GM23248 (cell line): ENCODE measurements around the gene TRRAP. TPM values are rescaled to one million over a fixed set of nuclear protein-coding genes. Genes with fewer than 3 reads are reported as not detected.

Source experiments
- DNase-seq: peaks from one replicate; pipeline ENCODE4 v3.0.0-alpha.2; 2015
- H2AFZ ChIP-seq: fragments of 200-600 bp; sonication (generic); 2 replicates; pipeline ENCODE4 v1.6.1; 2016; ENCODE audit warnings: antibody characterized with exemption
- H3F3A ChIP-seq: fragments of 200-600 bp; sonication (generic); 2 replicates; pipeline ENCODE4 v1.6.1; 2016; ENCODE audit warnings: mild to moderate bottlenecking, antibody characterized with exemption, mixed run types; ENCODE audit not compliant: insufficient read depth
- H3K27ac ChIP-seq: fragments of 200-600 bp; sonication (generic); 2 replicates; pipeline ENCODE4 v1.5.1; 2016; ENCODE audit warnings: mild to moderate bottlenecking
- H3K27me3 ChIP-seq: fragments of 200-600 bp; sonication (generic); replicated peaks from 2 replicates; pipeline ENCODE4 v1.6.1; 2016; ENCODE audit warnings: mild to moderate bottlenecking; ENCODE audit not compliant: insufficient read depth
- H3K36me3 ChIP-seq: fragments of 200-600 bp; sonication (generic); 2 replicates; pipeline ENCODE4 v1.6.1; 2016; ENCODE audit warnings: low read depth, mild to moderate bottlenecking
- H3K4me1 ChIP-seq: fragments of 200-600 bp; sonication (generic); 2 replicates; pipeline ENCODE4 v1.6.1; 2016; ENCODE audit warnings: mild to moderate bottlenecking; ENCODE audit not compliant: insufficient read depth
- H3K4me2 ChIP-seq: fragments of 200-600 bp; sonication (generic); one replicate; pipeline ENCODE4 v1.6.1; 2016; ENCODE audit warnings: mild to moderate bottlenecking; ENCODE audit not compliant: unreplicated experiment
- H3K4me3 ChIP-seq: fragments of 200-600 bp; sonication (generic); 2 replicates; pipeline ENCODE4 v1.5.1; 2016; ENCODE audit warnings: mild to moderate bottlenecking
- H3K79me2 ChIP-seq: fragments of 200-600 bp; sonication (generic); 2 replicates; pipeline ENCODE4 v1.6.1; 2016; ENCODE audit warnings: mild to moderate bottlenecking; ENCODE audit not compliant: insufficient read depth
- H3K9ac ChIP-seq: fragments of 200-600 bp; sonication (generic); 2 replicates; pipeline ENCODE4 v1.6.1; 2016; ENCODE audit warnings: mild to moderate bottlenecking
- H3K9me2 ChIP-seq: fragments of 200-600 bp; sonication (generic); 2 replicates; pipeline ENCODE4 v1.6.1; 2016; ENCODE audit warnings: mixed run types, mild to moderate bottlenecking, moderate library complexity; ENCODE audit not compliant: insufficient read depth
- H3K9me3 ChIP-seq: fragments of 200-600 bp; sonication (generic); one replicate; pipeline ENCODE4 v1.6.1; 2017; ENCODE audit warnings: low read depth
- H4K20me1 ChIP-seq: fragments of 200-600 bp; sonication (generic); 2 replicates; pipeline ENCODE4 v1.6.0; 2016; ENCODE audit not compliant: insufficient read depth
- EZH2 ChIP-seq: fragments of 200-600 bp; sonication (generic); IDR thresholded peaks from 2 replicates; pipeline ENCODE4 v1.6.1; 2018; ENCODE audit warnings: antibody characterized with exemption, mild to moderate bottlenecking; ENCODE audit not compliant: insufficient read depth, poor library complexity, severe bottlenecking
- EZH2phosphoT487 ChIP-seq: fragments of 200-600 bp; sonication (generic); IDR thresholded peaks from 2 replicates; pipeline ENCODE4 v1.6.1; 2018; ENCODE audit warnings: antibody characterized with exemption, moderate library complexity, mild to moderate bottlenecking, low read depth; ENCODE audit not compliant: insufficient read depth
- WGBS, 2 experiments: methylation state at CpG; one replicate each; pipeline ENCODE4 v1.1.6; 2015 to 2017; ENCODE audit warnings: low lambda C conversion rate in 2 of 2, low coverage in 1 of 2; ENCODE audit errors: missing lambda C conversion rate in 2 of 2; 5-methylcytosine and 5-hydroxymethylcytosine counted together
- in situ Hi-C: fragments of 300-500 bp; cut with MboI; formaldehyde crosslinking; loops from 2 replicates; pipeline ENCODE4 v1.15.0; 2020
- polyA plus RNA-seq: library from polyadenylated mRNA; unstranded; fragments of >200 nt; fragmentation: Nextera tagmentation; extraction: Ambion mirVana; gene quantifications from 2 replicates; pipeline ENCODE4 v1.2.1, GENCODE V29; 2016
- total RNA-seq: library from RNA; depleted of rRNA; stranded (reverse); fragments of >200 nt; shearing (Covaris generic); gene quantifications from 2 replicates; pipeline ENCODE4 v1.2.3, GENCODE V29; 2014

The TRRAP gene
- total and polyA plus RNA-seq, 2 experiments from 2014 or later: 4.8 to 11.3 TPM

DNA sequence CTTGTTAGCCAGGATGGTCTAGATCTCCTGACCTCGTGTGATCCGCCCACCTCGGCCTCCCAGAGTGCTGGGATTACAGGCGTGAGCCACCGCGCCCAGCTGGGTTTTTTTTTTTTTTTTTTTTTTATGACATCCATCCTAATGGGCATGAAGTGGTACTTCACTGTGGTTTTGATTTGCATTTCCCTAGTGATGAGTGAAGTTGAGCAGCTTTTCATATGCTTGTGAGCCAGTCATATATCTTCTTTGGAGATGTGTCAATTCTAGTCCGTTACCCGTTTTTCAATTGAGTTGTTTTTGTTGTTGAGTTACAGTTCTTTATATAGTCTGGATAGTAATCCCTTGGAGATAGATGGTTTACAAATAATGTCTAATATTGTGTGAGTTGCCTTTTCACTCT lies 137.9 kb downstream of the TRRAP start:
- no peak for DNase-seq
- H3K36me3 ChIP-seq: peaks cover 36% of the 10 kb centered on the region

GRCh38 chr7:99019523-99020412 lies 141.4 kb downstream of the TRRAP start:
- peaks cover 25% of the 10 kb centered on the region for H3F3A ChIP-seq
- H3K27ac ChIP-seq: no peak overlapping the region
- no peak overlapping the region for H3K4me3 ChIP-seq
- no peak overlapping the region for H3K9ac ChIP-seq
- in situ Hi-C loops: no loop called here
- H3K9me2 ChIP-seq: no peaks in the 10 kb centered on the region
- H3K36me3 ChIP-seq: peaks cover 21% of the 10 kb centered on the region
- no peak for DNase-seq
- H3K79me2 ChIP-seq: peaks cover 56% of the 10 kb centered on the region
- no peak overlapping the region for H3K4me2 ChIP-seq
- 73% methylated on average over 12 of the region's 12 CpGs for WGBS, 2 experiments
- TF ChIP-seq EZH2phosphoT487: no peak
- TF ChIP-seq EZH2: no peak
- no peaks in the 10 kb centered on the region for H4K20me1 ChIP-seq
- H3K9me3 ChIP-seq: no peaks in the 10 kb centered on the region
- no peak overlapping the region for H2AFZ ChIP-seq
- H3K4me1 ChIP-seq: no peaks in the 10 kb centered on the region
- no peaks in the 10 kb centered on the region for H3K27me3 ChIP-seq

More for the DNA sequence above, 137.9 kb downstream of the TRRAP start:
- H2AFZ ChIP-seq: no peak overlapping the region
- in situ Hi-C loops: no loop called here
- no peaks in the 10 kb centered on the region for H3K9me3 ChIP-seq
- TF ChIP-seq EZH2phosphoT487 (no peak), EZH2 (no peak)
- no peak overlapping the region for H3K4me2 ChIP-seq
- H3K4me3 ChIP-seq: no peak overlapping the region
- H3K9ac ChIP-seq: no peak overlapping the region
- peaks cover 7% of the 10 kb centered on the region; the same call in 1 of the 2 replicates for H3F3A ChIP-seq
- WGBS, 2 experiments: 94 to 99% methylated on average over 8 of the region's 8 CpGs
- H3K27ac ChIP-seq: no peak overlapping the region
- H4K20me1 ChIP-seq: no peaks in the 10 kb centered on the region
- no peaks in the 10 kb centered on the region for H3K9me2 ChIP-seq
- no peaks in the 10 kb centered on the region for H3K27me3 ChIP-seq
- no peaks in the 10 kb centered on the region for H3K4me1 ChIP-seq
- H3K79me2 ChIP-seq: peaks cover 33% of the 10 kb centered on the region; the same call in 1 of the 2 replicates

- Histone ChIP-seq H3K27ac (no peak overlapping the region), H3K27me3 (no peaks in the 10 kb centered on the region), H3K9me2 (no peaks in the 10 kb centered on the region), H3K9me3 (no peaks in the 10 kb centered on the region), H3F3A (peaks cover 27% of the 10 kb centered on the region), H3K4me3 (no peak overlapping the region), H3K79me2 (peaks cover 57% of the 10 kb centered on the region), H2AFZ (no peak overlapping the region), H3K36me3 (peaks cover 19% of the 10 kb centered on the region), H3K4me1 (no peaks in the 10 kb centered on the region), H4K20me1 (no peaks in the 10 kb centered on the region), H3K4me2 (no peak overlapping the region), H3K9ac (no peak overlapping the region)
- in situ Hi-C loops: no loop called here
- WGBS, 2 experiments: 80 to 91% methylated on average over 3 of the region's 3 CpGs
- no peak for DNase-seq
- no peak for TF ChIP-seq EZH2phosphoT487
- no peak for TF ChIP-seq EZH2
These were observed 142.0 kb downstream of the TRRAP start for GRCh38 chr7:99020413-99020715.

DNA sequence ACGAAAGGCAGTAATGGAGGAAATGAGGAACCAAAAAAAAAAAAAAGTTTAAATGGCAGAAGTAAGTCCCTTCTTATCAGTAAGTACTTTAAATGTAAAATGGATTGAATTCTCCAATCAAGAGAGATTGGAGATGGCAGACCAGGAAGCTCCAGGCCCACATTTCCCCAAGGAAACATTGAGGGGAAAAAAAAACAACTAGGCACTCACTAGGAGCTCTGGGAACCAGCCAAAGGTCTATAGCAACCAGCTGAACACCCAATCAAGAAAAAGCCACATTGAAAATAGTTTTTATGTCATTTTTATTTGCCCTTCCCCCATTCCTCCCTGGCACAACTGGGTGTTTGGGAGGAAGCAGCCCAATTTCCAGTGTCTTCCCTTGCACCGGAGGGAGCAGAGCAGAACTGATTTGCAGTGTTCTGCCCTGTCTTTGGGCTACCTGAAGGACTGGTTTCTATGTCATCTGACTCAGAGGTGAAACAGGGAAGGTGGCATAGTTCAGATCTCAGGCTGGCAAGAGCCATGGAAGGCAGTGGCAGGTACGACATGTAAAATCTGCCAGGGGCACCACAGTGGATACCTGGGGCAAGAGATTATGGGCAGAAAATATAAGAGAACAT lies 143.7 kb downstream of the TRRAP start:
- H3K9ac ChIP-seq: no peak overlapping the region
- peaks cover 15% of the 10 kb centered on the region for H3K36me3 ChIP-seq
- WGBS, 2 experiments: 71% methylated on average over 3 of the region's 3 CpGs
- H3K27me3 ChIP-seq: no peaks in the 10 kb centered on the region
- H2AFZ ChIP-seq: no peak overlapping the region
- no peaks in the 10 kb centered on the region for H4K20me1 ChIP-seq
- no peak overlapping the region for H3K27ac ChIP-seq
- in situ Hi-C loops: no loop called here
- no peak overlapping the region for H3K4me2 ChIP-seq
- peaks cover 62% of the 10 kb centered on the region for H3K79me2 ChIP-seq
- no peak for TF ChIP-seq EZH2phosphoT487
- TF ChIP-seq EZH2: no peak
- H3F3A ChIP-seq: peaks cover 27% of the 10 kb centered on the region
- H3K4me3 ChIP-seq: no peak overlapping the region
- DNase-seq: no peak
- H3K9me3 ChIP-seq: no peaks in the 10 kb centered on the region
- H3K4me1 ChIP-seq: no peaks in the 10 kb centered on the region
- H3K9me2 ChIP-seq: no peaks in the 10 kb centered on the region
